ENCODE measurements around the gene FBXW4.

The FBXW4 gene

GRCh38 chr10:101695404-101695890 lies 477 bp upstream of the FBXW4 start:
- DNase-seq (ENCODE audit: low read depth, low spot score) = no peak

- peak; percentile 14 for DNase-seq (ENCODE audit: low read depth, low spot score)
Measured at GRCh38 chr10:101693978-101694673, 844 bp downstream of the FBXW4 start.

DNA sequence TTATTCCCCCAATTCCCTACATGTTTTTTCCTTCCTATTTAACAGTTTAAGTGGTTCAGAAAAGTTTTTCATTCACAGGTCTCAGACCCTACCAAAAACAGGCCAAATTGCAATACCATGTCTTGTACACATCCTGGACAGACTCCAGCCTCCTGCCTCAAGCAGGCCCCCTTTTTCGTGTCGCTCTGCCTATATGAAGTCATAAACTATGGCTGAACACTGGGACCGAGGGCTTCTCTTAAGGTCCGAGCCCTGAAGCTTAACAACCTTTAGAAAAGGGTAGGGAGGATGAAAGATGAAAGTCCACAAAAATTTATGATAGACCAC lies 1.4 kb downstream of the FBXW4 start:
- no peak for DNase-seq (ENCODE audit: low read depth, low spot score)

DNA sequence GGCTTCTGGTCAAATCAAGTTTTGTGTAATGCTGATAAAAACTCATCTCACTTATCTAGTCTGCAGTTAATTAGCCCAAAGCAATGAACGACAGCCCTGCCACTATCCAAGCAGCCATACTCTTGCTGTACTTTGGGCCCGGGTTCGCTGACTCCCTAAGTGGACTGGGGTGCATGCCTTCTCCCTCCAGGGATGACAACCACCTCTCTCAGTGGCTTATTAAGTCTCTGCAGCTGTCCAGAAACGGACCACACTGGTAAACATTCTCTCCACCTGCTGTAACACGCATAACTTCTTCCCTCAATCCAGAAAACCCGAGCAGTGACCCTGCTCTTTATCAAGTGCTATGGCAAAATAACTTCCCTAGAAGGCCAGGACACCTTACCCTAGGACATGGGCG lies 3.9 kb downstream of the FBXW4 start:
- no peak for DNase-seq (ENCODE audit: low read depth, low spot score)

GRCh38 chr10:101690461-101690860 lies 4.5 kb downstream of the FBXW4 start:
- DNase-seq (ENCODE audit: low read depth, low spot score) = no peak

DNA sequence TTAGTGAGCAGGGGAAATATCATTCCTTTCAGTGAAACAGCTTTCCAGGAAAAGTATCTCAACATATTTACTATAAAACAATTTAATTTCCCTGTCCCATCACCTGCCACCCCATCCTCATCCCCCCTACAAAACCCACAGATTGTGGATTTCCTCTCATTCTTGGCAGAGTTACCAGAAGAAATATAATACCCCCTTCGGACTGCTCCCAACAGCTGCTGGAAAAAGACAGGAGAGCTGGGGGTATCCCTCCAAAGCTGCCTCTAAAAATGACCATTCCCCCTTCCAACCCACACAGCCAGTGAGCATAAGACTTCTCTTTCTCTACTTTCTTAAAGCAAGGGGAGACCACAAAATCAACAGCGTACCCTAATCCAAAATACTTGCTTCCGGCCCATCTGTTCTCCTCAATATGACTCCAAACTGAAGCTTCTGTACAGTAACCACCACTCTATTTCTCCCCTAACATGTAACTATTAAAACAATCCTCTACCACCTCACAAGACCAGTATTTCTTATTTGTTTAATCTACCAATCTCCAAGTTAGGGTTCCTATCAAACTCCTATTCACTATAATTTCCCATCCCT lies 7.8 kb downstream of the FBXW4 start:
- no peak for DNase-seq (ENCODE audit: low read depth, low spot score)

DNA sequence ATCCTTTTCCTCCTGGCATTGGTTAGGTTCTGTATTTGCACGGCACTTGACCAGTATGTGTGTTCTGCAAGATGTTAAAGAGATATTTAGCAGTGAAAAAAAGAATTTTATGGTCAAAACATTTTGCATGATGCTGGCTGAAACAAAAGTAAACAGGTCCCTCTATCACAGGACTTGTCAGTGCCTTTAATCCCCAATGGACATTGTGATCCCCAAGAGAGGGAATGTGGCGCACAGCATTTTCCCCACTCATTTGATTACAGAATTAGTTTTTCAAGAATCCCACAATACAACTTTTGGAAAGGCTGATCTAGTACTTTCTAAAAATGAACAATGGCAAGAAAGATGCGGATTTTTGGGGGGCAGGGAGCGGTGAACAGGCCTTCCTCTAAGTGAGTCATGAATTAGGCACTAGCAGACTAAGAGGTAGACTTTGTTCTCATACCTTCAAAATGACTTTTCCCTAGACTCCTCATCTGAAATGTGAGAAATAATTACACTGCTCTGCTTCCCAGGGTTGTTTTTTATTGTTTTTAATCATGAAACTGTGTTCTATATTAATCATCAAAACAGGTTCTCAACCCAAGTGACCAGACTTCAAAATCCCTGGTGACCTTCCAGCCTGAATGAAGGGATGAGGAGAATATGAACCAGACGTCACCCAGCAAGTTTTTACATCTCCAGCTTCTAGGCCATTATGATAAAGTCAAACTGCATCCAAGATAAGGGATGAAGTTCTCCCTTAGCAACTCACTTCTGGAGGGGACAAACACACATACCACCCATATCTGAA lies 8.6 kb downstream of the FBXW4 start:
- no peak for DNase-seq (ENCODE audit: low read depth, low spot score)

- no peak for DNase-seq (ENCODE audit: low read depth, low spot score)
Measured at GRCh38 chr10:101684782-101685181, 10.2 kb downstream of the FBXW4 start.

- no peak for DNase-seq (ENCODE audit: low read depth, low spot score)
Measured at GRCh38 chr10:101683276-101683675, 11.7 kb downstream of the FBXW4 start.

- no peak for DNase-seq (ENCODE audit: low read depth, low spot score)
Measured at GRCh38 chr10:101682172-101682825, 12.7 kb downstream of the FBXW4 start.

DNA sequence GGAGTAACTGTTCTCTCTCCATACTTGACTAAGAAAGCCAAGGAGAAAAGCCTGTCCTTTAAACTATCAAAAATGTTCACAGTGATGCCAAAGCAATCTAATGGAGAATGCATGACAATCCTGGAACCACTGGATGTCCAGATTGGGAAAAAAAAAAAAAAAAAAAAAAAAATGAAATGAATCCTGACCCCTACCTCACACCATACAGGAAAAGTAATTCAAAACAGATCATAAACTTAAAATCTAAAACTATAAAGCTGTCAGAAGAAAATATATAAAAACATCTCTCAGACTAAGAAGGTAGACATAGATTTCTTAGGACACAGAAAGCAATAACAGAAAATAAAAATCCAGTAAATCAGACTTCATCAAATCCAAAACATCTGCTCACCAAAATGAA lies 18.4 kb downstream of the FBXW4 start:
- no peak for DNase-seq (ENCODE audit: low read depth, low spot score)

DNA sequence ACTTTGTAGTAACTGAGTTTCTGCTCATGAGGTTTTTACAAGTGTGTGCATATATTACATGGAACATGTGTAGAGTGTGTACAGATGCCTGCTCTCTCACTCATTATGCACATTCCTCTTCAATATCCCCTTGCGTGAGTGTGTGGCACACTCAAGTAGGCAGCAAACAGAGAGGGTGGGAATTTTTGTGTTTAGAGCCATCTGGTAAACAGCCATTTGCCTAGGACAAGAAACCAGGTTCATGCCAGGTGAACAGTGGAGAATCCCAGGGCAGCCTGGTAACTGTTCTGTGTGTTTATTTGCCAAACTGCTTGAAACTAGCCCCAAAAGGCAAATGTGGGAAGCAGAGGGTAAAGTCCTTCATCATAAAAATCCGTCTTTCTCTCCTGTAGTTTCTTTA lies 19.9 kb downstream of the FBXW4 start:
- DNase-seq (ENCODE audit: low read depth, low spot score) = no peak

DNA sequence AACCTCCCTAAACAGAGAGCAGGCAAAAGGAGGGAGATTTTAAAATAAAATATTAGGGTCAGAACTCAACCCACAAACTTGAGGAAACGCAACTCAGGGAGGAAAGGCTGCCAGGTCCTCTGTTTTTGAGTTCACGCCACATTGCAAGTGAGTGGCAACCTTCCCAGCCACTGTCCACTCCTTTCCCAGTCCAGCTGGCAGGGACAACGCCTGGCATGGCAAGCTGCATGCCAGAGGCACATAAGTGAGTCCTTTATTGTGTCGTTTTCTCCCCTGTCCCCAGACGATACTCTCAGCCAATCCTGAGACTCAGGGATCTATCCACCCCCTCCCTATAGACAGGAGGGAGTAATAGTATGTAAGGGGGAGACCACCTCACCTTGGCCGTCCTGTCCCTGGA lies 22.4 kb downstream of the FBXW4 start:
- no peak for DNase-seq (ENCODE audit: low read depth, low spot score)

DNA sequence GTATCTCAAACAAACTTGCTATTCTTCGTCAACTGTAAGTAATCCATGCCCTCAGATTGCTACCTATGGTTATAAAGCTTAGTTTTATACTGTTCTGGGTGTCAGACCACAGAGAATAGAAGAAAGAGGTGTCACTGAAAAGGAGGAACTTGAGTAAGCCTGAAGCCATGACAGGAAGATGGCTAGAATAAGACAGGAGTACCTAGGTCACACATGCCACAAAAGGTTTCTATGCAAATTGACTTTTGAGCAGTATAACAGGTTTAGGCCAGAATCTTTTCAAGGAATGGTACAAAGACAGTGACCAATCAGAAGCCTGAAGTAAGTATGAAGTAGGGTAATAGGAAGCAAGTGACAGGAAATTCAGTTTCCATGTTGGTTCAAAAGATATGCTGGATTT lies 23.5 kb downstream of the FBXW4 start:
- no peak for DNase-seq (ENCODE audit: low read depth, low spot score)

DNA sequence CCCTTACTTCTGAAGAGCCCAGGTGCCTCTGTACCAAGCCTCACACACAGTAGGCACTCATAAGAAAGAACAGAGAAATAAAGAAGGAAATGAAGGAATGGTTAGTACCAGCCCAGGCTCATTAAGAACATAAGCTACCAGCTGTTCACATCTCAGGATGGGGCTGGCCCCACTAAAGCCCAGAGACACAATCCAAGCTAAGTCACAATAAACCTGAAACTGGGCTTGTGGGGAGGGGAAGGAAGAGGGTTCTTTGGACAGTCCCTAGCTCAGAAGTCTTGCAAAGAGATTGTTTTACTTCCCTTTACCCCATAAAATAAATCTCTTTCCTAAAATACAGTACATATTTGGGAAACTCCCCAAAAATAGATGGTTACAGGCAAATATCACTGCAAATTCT lies 24.3 kb downstream of the FBXW4 start:
- DNase-seq (ENCODE audit: low read depth, low spot score) = no peak

DNA sequence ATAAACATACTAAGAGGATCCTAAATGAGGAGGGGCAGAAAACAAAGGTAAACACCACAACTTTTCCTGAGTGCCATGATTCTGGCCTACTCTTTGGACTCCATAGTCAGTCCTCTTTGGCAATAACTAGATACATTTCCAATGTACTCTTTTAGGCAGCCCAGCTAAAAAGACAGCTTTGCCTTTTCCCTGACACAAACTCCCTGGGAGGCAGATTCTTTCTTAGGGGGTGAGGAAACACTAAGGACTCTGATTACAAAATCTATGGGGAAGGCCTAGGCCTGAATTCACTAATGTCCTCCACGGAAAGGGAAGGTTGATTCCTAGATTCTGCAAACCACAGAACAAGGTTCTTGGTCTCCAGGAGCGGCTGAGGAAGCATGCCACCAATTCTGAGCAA lies 25.8 kb downstream of the FBXW4 start:
- DNase-seq (ENCODE audit: low read depth, low spot score) = no peak

- DNase-seq (ENCODE audit: low read depth, low spot score) = no peak
Measured at GRCh38 chr10:101668566-101668965, 26.4 kb downstream of the FBXW4 start.

DNA sequence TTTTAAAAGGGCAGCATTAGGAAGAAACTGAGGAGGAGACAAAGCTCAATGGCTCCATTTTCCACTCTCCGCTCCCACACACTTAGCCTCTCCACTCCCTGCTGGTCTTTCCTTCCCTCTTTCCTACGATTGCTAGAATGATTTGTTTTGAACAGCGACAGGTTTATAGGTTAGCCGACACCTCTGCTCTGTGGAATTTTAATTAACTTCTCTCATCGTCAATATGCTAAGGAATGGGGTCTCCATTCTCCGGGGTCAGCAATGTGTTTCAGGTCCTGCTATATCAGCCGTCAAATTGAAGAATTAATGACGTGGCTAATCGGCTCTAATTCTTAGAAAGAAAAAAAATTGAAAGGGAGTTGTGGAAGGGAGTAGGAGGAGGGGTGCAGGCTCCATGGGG lies 28.9 kb downstream of the FBXW4 start:
- DNase-seq (ENCODE audit: low read depth, low spot score) = no peak

DNA sequence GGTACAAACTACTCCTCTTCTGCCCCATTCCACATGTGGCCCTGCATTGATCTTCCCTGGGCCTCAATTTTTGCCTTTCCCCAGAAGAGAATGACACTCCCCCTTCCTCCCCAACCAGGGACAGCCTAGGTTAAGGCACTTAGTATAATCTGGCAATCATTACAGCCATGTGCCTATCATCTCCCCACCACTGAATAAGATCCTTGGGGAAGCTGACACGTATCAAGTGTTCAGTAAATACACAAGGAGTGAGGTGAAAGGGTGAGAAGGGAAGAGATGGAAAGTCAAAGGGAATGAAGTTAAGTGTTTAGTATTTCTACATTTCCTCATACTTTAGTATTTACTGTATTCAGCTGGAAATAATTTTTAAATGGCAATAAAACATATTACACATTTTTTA lies 31.9 kb downstream of the FBXW4 start:
- no peak for DNase-seq (ENCODE audit: low read depth, low spot score)

GRCh38 chr10:101660256-101660655 lies 34.7 kb downstream of the FBXW4 start:
- no peak for DNase-seq (ENCODE audit: low read depth, low spot score)

DNA sequence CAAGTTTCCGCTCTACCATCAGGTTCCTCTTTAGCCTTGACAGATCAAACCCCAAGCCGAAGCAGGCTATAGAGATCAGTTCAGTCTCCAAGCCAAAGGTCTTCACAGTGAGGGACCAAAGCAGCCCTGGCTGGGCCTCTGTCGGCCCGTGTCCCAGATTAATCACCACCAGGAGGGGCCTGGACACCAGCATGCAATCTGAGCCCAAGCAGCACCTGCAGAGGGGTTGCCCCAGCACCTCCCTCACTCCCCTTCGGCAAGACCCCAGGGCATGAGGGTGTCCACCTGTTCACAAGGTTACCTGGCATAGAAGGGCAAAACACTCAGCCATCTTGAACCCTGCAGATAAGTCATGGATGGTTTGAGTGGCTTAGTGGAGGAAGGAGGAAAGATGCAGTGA lies 36.0 kb downstream of the FBXW4 start:
- no peak for DNase-seq (ENCODE audit: low read depth, low spot score)

DNA sequence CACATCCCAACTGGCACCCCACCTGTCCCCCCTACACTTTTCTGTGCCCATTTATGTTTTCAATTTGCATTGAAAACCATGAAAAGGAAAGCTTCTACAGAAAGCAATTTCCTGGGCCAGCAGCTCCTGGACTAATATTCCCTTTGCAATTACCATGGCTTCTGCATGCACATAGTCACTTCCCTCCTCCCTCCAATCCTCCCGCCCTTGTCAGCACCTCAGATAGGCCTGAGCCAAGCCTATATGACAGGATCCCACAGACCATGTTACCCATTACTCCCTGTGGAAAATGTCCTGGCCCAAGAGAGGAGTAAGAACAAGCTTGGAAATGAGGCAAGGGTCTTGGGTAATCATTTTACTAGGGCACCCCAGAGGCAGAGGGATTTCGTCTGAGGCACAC lies 38.1 kb downstream of the FBXW4 start:
- DNase-seq (ENCODE audit: low read depth, low spot score) = no peak

Measured in activated naive CD8-positive, alpha-beta T cell treated with anti-CD3 and anti-CD28 coated beads, Interleukin-2, amount 50 U/mL, for 16 hours (primary cell).